ENCODE data around the gene ADIPOR2.
"Not testable (repeated sequence)": the region's sequence is repeated elsewhere in the genome, so short reads cannot be mapped to it uniquely, and the experiment has no call there.

The ADIPOR2 gene

DNA sequence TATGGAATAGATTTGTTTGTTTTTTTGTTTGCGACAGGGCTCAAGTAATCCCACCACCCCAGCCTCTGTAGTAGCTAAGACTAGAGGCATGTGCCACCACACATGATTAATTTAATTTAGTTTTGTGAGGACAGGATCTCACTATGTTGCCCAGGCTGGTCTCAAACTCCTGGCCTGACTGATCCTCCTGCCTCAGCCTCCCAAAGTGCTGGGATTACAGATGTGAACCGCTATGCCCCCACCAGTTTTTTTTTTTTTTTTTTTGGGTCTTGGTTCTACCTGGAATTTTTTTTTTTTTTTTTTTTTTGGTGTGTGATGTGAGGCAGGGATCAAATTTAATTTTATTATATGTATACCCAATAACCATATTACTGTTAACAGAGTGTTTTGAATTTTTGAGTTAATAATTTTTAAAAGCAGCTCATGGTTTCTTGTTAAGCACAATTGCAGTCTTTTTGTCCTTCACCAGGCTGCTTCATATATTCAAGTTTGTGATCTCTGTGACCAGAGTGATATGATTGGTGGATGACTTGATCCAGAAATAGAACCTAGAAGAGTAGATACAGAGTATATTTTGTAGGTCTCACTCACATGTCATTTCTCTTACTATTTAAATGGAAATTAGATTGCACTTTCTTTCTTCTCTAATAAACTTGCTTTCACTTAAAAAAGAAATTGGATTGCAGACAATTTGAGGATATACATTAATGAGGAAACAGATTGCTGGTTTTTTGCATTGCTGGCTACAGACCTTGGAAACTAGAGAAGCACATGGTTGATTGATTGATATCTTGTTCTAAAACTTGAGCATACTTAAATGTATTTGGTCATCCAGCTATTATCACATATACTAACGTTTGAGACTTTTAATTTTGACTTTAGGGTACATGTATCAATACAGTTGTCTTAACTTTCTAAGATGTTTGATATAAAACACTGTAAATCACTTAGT lies 13.2 kb downstream of the ADIPOR2 start:
- DNase-seq (ENCODE audit: low read depth, low spot score): no peak

- DNase-seq (ENCODE audit: low read depth, low spot score): no peak
These were observed 15.1 kb downstream of the ADIPOR2 start for GRCh38 chr12:1705774-1706631.

DNA sequence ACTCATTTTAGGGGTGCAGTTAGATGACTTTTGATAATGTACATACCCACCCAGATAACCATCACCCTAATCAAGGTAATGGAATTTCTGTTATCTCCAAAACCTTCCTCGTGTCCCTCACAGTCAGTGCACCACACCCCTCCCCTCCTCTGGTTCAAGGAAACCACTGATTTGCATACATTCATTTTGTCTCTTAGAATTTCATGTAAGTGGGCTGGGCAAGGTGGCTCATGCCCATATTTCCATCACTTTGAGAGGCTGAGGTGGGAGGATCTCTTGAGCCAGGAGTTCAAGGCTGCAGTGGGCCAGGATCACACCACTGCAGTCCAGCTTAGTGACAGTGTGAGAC lies 15.7 kb downstream of the ADIPOR2 start:
- DNase-seq (ENCODE audit: low read depth, low spot score): no peak

- DNase-seq (ENCODE audit: low read depth, low spot score): no peak
These were observed 16.2 kb downstream of the ADIPOR2 start for GRCh38 chr12:1707051-1707450.

DNA sequence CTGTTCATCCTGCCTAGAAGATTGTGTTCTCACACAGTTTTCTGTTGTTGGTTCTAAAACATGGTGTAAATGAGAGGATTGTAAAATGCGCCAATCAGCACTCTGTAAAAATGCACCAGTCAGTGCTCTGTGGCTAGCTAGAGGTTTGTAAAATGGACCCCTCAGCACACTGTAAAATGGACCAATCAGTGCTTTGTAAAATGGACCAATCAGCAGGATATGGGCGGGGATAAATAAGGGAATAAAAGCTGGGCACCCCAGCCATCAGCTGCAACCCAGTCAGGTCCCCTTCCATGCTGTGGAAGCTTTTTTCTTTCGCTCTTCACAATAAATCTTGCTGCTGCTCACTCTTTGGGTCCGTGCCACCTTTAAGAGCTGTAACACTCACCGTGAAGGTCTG lies 19.1 kb downstream of the ADIPOR2 start:
- not testable (repeated sequence) for DNase-seq (ENCODE audit: low read depth, low spot score)

DNA sequence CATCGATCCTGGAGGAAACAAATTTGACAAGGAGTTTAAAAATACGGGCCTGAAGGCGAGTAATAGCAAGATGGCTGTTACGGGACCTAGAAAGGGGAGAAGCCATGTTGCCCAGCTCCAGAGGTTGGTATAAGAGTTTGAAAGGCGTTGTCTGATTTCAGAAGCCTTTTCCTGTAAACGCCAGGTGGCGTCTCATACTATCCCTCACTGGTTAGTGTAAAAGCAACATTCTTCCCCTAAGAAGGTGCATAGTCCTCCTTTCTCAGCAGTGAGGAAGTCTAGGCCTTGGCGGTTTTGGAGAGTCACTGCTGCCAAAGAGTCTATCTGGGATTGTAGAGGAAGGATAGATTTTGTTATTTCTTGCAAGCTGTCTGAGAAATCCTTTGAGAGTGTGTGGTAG lies 20.0 kb downstream of the ADIPOR2 start:
- not testable (repeated sequence) for DNase-seq (ENCODE audit: low read depth, low spot score)

DNA sequence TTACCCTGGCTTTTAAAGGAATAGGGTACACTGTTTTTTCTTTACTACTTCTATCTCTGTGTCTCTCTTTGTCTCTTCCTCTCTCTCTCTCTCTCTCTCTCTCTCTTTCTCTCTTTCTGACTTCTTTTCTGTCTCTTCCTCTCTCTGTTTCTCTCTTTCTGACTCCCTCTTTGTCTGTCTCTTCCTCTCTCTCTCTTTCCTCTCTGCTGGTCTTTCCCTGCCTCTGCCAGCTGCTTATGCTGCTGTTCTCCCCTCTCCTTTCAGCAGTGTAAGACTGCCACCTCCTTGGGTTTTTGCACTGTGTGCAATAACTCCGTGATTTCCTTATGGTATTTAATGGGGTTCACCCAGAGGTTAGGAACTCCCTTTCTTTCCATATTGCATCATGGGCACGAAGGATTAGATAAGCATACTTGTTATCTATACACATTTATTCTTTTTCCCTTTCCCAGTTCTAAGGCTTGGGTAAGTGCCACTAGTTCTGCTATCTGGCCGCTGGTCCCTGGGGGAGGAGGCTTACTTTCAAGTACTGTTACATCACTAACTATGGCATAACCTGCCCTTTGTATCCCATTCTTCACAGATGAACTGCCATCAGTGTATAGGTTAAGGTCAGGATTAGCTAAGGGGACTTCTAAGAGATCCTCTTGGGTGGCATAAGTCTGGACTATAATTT lies 20.8 kb downstream of the ADIPOR2 start:
- DNase-seq (ENCODE audit: low read depth, low spot score): not testable (repeated sequence)

DNA sequence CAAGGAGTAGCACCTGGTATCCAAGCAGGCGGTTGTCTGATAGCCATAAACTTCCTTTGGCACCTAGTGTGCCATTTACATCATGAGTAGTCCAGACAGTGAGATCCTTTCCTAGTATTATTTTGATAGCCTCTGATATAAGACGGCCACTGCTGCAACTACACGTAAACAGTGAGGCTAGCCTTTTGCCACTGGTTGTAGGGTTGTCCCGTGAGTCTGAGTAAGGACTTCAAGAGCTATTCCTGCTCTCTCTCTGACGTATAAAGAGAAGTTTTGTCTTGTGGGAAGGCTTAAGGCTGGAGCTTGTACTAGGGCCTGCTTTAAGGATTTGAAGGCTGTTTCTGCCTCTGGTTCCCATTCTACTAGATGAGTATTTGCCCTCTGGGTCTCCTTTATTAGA lies 21.4 kb downstream of the ADIPOR2 start:
- not testable (repeated sequence) for DNase-seq (ENCODE audit: low read depth, low spot score)

GRCh38 chr12:1712852-1713251 lies 22.0 kb downstream of the ADIPOR2 start:
- not testable (repeated sequence) for DNase-seq (ENCODE audit: low read depth, low spot score)

- not testable (repeated sequence) for DNase-seq (ENCODE audit: low read depth, low spot score)
These were observed 23.0 kb downstream of the ADIPOR2 start for GRCh38 chr12:1713783-1714348.

- not testable (repeated sequence) for DNase-seq (ENCODE audit: low read depth, low spot score)
These were observed 24.6 kb downstream of the ADIPOR2 start for GRCh38 chr12:1715459-1715858.

DNA sequence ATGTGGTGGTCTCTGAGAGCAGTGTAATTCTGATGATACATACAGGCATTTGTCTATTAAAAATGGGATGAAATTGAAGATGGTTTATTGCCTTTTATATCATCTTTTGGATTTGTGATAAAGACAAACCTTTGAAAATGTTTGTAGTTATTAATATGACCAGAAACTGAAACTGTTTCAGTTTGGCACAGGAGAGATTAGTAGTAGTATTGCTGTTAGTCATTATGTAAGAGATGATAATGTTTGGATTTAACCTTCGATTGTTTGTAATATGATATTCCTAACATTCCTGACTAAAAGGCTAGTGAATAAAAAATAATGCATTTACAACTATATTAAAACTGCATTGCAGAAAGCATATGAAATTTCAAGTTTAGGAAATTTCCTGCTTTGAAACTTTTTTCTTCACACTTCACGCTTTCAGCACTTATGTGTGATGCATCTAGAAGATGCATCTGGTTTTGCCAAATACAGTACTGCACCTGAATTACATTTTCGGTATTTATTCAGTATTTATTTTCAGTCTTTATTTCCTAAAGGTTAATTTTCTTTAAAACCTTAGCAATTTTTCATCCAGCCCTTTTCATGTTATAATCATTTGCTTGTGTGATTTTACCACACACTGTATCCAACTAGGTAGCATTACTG lies 25.5 kb downstream of the ADIPOR2 start:
- DNase-seq (ENCODE audit: low read depth, low spot score): no peak

GRCh38 chr12:1716911-1717310 lies 26.0 kb downstream of the ADIPOR2 start:
- no peak for DNase-seq (ENCODE audit: low read depth, low spot score)

GRCh38 chr12:1719139-1719538 lies 28.3 kb downstream of the ADIPOR2 start:
- no peak for DNase-seq (ENCODE audit: low read depth, low spot score)

- DNase-seq (ENCODE audit: low read depth, low spot score): no peak
These were observed 29.6 kb downstream of the ADIPOR2 start for GRCh38 chr12:1720494-1720893.

GRCh38 chr12:1723721-1724120 lies 32.9 kb downstream of the ADIPOR2 start:
- no peak for DNase-seq (ENCODE audit: low read depth, low spot score)

DNA sequence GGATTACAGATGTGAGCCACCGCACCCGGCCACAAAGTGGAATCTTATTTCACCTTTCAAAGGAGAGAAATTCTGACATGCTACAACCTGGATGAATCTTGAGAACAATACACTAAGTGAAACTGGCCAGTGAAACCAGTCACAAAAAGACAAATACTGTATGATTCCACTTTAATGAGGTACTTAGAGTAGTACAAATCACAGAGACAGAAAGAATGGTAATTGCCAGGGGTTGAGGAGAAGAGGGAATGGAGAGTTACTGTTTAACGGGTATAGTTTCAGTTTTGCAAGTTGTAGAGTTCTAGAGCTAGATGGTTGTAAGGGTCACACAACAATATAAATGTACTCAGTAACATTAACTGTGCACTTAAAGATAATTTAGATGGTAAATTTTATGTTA lies 33.4 kb downstream of the ADIPOR2 start:
- DNase-seq (ENCODE audit: low read depth, low spot score): no peak

- no peak for DNase-seq (ENCODE audit: low read depth, low spot score)
These were observed 35.9 kb downstream of the ADIPOR2 start for GRCh38 chr12:1726753-1727152.

DNA sequence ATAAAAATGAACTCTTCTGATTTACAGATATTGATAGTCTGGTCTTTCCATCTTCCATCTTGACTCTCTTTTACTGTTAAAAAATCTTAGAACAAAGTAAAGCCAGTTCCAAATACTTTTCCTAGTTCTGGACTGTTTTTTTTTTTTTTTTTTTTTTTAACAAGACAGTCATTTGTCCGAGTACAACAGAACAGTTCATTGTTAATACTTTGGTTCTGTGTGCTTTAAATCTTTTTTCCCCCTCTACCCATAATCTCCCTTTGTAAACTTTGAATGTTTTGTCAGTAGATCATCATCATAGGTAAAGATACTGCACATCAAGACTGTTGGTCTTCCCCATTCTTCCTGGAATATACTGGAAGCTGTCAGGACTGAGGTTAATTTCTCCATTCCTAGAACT lies 38.0 kb downstream of the ADIPOR2 start:
- DNase-seq (ENCODE audit: low read depth, low spot score): no peak

- DNase-seq (ENCODE audit: low read depth, low spot score): no peak
These were observed 40.3 kb downstream of the ADIPOR2 start for GRCh38 chr12:1731019-1731687.

GRCh38 chr12:1731688-1732078 lies 40.8 kb downstream of the ADIPOR2 start:
- not testable (repeated sequence) for DNase-seq (ENCODE audit: low read depth, low spot score)

Data from activated CD4-positive, CD25-positive, alpha-beta regulatory T cell treated with anti-CD3 and anti-CD28 coated beads, Interleukin-2, amount 50 U/mL, for 16 hours (primary cell).